GM18499 (cell line): ENCODE data around the gene POLL.
A peak's percentile ranks its signal among the peaks of the same experiment; 100 is the strongest.
"Not testable (repeated sequence)": the region's sequence is repeated elsewhere in the genome, so short reads cannot be mapped to it uniquely, and the experiment has no call there.

Experiments used
- ATAC-seq: cut with Tn5 transposase; IDR thresholded peaks from one replicate; pipeline ENCODE4 v1.9.1; 2021; ENCODE audit warnings: moderate number of reproducible peaks; ENCODE audit not compliant: insufficient read depth, unreplicated experiment

The POLL gene

DNA sequence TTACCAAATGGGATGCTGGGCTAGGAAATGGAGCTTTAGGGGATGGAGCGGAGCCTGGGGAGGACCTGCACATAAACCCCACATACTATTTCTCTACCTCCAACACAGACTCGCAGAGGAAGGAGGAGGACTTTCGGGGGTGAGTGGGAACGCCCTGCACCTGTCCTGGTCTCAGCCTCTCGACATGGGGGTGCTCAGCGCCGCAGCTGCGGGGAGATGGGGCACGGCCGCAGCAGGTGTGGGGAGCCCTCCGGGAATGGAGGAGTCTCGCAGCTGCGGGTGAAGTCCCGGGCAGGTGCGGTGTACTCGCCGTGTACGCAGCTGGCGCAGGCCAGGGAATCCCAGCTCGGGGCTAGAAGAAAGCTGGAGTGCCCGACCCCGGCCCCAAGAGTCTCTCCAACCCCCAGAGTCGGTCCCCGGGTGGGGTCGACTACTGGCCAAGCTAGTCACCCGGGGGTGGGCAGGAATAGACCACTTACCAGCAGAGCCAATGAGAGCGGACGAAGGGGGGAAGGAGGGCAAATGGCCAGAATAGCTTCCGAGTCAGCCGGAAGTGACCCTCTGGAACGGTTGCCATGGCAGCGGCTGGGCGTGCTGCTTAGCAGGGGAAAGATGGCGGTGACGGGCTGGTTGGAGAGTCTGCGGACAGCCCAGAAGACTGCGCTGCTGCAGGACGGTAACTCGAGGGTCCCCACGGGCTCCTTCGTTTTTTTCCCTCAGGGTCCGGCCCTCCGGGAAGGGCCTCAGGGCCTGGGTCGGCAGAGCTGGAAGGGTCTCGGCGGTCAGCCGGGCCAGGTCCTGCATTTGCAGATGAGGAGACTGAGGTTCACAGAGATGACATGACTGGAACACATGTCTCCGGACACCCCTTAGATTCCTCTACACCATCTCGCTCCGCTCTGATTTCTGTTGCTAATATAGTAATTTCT lies at the start of gene POLL, which contains the start of gene DPCD:
TSS of gene POLL (minus strand) at position 533 of the 929 bp plus-strand sequence. CDS start 897 bp downstream, outside the sequence.
TSS of gene DPCD (plus strand) at position 597 of the 929 bp plus-strand sequence. CDS start at position 613, 16 bp downstream.
- peak; percentile 90 for ATAC-seq

DNA sequence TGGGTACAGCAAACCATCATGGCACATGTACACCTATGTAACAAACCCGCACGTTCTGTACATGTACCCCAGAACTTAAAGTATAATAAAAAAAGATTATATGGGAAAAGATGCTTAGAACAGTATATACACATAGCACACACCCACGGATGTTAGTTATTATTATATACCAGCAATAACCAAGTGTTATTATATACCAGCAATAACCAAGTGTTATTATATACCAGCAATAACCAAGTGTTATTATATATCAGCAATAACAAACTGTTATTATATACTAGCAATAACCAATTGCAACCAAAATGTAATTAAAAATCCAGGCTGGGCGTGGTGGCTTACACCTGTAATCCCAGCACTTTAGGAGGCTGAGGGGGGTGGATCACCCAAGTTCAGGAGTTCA lies 45.5 kb upstream of the POLL start:
- ATAC-seq, result not testable (repeated sequence)

DNA sequence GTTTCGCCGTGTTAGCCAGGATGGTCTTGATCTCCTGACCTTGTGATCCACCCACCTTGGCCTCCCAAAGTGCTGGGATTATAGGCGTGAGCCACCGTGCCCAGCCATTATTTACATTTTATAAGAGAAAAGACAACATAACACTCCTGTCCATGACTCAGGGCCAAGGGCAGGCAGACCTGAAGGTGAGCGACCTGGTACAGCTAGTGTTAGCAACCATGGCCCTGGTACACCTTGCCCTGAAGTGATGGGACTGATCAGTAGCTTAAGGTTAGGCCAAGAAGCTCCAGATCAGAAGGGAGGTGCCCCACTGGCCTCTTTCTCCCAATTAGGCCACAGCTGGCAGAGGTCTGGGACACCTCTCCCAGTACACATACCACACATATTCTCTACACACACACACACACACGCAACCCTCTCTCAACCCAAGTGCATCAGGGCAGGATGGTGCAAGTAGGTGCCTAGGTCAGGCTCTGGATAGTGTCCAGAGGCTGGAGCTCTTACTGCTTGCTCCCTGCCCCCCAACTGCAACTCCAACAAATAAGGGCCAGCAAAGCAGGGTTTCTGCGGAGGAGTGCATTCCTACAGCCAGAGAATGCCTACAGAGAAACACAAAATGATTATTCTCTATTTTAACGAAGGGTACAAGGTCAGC lies 43.9 kb upstream of the POLL start:
- no peak for ATAC-seq

DNA sequence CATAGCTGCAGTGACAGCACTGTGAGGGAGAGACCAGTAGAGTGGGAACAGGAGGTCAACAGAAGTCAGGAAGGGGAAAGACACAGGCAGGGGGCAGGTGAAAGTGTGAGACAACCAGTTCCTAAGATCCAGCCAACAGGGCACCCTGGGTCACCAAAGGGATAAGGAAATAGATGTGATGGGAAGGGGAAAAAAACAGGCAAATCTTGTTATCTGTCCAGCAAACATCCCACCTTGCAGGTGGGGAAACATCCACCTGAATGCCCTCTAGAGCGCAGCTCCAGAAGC lies 42.5 kb upstream of the POLL start:
- ATAC-seq, result no peak

DNA sequence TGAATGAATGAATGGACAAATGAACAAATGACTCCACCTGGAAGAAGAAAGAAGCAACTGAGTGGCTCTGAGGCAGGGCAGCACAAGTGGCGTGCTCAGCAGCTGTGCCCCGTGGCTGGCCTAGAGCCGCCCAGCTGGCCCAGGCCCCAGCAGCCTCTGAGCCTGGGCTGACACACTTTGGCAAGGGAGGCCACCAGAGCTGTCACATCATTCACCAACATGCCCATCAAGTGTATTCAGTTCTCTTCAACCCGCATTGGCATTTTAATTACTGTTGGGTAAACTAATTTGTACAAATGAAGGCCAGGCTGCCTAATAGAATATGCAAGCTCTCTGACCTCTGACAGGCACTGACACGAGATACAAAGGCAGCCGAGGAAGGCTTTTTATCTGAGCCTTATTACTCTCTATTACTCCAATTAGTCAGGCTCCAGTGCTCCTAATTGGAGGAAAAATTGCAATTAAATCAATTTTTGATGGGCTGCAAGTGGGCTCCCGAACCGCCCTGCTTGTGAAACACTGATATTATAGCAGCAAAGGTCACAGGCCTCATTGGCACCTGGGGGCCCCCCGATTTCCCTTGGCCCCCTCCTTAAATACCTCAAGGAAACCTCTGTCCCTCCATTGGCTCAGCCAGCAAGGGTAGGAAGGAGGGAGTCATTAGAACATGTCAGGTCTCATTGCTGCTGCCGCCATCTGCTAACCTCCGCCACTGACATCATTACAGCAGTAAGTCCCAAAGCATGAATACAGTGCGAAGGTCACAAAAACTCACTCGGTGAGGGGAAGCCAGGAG lies 42.0 kb upstream of the POLL start:
- no peak for ATAC-seq

DNA sequence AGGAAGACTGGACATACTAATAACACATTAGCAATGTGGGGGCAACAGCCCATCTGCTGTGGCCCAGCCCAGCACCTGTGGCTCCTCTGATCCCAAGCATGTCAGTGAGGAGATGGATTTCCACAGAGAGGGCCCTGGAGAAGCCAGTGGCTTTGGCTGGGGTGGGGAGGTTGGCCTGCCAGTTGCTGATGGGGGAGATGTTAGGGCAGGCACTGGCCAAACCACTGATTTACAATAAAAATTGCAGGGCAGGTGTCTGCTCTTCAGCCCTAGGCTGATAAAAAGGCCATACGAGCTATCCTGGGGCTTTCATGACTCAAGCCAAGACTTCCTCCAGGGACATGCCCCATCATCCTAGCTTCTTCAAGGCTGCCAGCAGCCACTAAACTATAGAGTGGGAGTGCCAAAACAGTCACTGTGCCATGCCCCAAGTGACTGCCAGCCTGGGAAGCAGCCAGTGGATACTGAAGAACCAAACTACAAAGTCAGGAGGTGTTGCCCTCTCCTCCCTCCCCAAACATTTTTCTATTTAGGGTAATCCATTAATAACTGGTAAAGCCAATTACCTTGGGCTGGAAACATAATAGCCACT lies 37.9 kb upstream of the POLL start:
- ATAC-seq, result no peak

DNA sequence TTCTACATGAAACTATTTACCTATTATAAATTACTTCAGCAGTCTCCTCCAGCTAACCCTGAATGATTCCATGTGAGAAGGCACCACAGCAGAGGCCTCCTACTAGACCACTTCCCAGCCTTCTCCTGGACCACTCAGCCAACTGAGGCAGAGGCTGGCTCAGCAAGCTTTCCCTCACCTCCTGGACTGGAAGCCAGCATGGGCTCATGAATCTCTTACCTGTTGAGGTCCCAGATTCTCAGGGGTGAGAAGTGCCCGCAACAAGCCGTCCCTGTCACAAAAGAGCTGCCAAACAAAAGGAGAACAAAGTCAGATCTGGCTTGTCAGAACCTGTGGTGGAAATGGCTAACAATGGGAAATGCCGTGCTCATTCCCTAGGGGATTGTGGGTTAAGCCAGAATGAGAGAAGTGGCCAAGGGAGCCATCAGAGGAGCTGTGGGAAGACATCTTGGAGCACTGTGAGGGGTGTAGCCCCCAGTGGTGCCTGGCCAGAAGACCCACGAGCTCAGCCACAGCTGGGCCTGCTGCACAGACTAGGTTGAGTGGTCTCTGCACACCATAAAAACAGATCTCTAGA lies 36.6 kb upstream of the POLL start:
- ATAC-seq, result no peak

DNA sequence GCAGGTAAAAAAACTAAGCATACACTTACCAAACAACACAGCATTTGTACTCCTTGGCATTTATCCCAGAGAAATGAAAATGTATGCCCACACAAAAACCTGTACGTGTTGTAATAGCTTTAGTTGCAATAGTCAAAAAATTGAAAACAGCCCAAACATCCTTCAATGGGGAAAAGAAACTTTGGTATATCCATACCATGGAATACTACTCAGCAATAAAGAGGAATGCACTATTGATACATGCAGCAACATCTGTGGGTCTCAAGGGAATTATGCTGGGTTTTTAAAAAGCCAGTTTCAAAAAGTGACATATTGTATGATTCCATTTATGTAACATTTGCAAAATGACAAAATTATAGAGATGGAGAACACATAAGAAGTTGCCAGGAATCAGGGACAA lies 35.5 kb upstream of the POLL start:
- no peak for ATAC-seq

DNA sequence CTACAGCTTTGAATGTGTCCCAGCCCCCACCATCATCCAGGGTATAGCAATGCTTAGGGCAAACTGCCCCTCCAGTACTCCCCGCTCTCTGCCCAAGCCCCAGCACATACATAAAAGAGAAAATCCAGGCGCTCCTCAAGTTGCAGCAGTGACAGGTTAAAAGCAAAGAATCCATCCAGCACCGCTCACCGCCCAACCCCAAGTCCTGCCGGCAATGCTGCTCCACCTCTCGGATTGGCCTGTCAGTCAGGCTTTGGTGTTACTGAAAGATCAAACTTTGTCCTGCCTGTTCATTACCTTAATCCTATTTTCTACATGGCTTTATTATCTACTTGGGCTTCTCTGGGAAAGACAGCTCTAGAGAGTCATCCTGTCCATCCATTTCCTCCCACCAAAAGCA lies 31.9 kb upstream of the POLL start:
- ATAC-seq, result no peak

DNA sequence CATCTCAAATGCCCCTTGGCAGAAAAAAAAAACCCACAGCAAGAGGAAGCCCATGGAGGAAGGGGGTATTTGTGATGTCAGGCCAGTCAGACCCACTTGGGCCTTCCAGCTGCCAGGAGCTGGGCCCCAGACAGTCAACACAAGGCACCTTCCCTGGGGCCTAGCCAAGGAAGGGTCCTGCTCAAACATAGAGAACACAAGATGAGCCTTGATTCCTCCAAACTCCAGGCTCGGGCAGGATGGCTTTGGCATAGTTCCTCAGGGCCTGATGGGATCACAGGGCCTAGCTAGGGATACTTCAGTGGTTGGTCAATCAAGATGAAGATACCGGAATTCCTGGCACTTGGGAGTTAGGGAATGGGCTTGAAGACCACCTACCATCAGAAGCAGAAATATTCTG lies 30.8 kb upstream of the POLL start:
- ATAC-seq, result no peak

DNA sequence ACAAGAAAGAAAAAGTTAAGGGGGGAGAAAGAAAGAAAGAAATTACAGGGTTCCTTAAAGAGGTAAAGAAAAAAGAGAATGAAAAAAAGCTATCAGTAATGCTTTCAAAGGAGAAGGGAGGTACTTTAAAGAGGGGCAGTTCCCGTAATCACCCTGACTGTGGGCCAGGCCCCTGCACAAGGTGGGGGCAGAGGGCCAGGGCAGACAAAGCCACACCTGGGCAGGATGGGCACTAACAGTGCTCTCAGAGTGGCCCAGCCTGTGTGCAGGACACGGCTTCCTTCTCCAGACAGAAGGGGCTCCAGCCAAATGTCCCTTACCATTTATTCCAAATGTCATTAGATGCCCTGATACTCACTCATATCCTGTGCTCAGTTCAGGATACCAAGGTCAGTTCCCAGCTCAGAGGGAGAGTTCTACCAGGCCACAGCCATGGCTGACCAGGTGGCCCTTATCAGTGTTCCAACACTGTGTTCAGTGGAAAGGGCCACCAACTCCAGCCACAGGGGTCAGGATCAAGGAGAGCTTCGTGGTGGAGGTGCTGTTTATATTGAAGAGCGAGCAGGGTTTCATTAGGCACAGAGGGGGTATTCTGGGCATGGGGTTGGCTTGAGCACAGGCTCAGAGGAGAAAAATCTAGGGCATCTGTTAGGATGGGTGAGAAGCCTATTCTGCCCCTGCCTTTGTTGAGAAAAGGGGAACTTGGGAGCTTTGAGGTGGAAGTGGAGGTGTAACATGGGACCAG lies 29.9 kb upstream of the POLL start:
- ATAC-seq, result no peak

DNA sequence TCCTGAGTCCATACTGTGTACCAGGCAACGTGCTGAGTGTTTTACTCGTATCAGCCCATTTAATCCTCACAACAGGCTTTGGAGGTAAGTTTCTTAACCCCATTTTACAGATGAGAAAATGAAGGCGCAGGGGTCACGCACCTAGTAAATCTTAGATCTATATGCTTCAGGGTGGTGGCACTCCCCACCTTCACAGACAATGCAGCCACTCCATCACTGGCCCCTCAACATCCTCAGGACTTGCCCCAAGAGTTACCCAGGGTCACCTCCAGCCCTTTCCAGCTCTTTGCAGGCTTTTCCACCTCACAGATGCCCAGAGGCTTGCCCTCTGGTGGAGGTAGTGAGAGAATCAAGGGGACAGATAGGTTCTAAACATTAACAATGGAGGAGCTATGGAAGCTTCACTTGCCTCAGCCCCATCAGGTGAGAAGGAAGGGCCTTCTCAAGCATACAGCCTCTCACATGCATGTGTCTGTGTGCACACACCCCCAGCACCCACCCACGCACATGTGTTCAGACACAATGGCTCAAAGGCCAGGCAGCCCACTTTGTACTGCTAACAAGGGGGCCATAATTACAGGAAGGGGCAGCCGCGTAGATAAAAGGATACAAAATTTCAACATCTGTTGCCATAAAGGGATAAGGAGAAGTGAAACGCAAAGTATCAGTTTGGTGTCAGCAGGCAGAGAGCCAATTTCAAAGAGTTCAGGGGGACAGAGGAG lies 29.2 kb upstream of the POLL start:
- no peak for ATAC-seq

DNA sequence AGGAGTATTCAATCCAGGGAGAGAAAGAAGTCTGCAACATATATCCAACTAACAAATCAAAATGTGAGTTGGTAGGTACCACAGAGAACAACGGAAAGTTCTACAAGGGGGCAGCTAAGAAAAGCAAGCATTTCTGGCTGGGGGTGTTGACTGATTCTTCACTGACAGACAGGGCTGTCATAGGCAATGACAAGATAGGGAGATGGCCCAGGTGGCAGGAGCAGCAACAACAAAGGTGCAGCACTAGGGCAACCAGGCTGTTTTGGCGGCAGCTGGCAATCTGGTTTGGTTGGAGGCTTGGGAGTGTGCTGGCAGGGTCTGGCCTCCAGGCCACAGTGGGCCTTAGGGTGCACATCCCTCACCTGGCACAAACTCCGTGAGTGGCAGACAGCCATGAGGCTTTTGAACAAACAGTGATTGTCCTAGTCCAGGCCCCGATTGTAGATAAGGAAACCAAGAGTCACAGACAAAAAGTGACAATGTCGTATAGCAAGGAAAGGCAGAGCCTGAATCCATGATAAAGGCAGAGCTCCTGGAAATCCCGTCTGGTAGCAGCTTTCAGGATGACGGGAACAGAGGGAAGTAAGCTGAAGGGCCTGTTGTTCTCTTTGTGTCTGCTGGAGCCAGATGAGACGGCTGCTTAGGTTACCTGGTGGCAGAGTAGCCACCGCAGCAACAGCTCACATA lies 28.5 kb upstream of the POLL start:
- ATAC-seq, result no peak

DNA sequence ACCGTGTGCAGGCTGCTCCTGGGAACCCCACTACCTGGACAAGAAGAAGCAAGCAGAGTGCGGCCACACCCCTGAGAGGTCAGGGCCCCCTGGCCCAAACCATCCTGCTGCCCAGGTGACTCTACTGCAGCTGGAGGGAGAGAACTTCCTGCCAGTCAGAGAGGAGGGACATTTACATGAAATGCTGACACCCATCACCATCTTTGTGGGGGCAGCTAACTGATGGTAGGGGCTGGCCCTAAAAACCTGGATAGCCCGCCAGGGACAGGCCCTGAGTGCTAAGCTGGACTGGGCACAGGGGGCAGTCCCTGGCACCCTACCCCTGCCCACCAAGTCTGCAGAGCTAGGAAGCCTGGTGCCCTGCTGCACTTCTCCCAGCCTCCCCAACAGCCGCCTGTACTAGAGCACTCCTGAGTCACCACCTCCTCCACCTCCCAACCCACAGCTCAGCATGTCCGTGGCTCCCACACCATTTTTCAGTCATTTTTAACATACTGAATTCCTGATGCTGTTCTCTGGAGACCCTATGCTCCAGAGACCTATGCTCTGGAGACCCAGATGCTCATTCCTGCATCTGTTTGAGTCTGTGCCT lies 27.6 kb upstream of the POLL start:
- ATAC-seq, result no peak

DNA sequence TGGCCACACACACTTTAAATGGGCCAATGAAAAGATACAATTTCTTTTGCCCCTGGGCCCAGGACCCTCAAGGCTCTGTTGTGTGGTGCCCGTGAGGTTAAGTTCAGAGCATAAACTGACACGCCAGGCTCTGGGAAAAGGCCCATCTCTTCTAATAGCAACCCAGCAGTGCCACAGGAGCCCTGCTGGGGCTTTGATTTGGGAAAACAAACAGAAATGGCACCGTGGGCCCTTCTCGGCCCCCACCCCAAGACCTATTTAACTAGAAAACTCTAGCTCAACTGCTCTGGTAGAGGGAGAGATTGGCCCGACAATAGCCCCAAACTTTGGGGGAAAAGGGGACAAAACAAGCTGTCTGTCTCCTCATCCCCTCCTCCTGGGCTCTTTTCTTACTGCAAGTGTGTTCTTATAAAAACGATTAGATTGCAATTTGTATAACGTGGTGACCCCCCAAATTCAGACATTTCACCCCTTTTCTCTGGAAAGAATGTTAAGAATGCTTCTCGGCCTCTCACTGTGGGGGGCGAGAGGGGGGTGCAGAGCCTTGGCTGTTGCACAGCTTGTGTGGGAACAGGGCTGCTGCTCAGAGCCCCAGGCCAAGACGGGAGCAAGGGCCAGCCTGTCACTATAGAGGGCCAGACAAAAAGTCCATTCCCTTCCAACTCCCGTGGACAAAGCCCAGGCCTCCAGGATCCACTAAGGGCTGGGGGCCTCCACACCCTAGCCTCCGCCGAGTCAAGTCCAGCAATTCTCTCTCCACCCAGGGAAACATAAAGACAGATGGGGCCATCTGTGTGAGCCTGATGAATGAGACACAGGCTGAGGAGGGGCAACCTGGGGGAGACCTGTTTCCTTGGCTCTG lies 26.8 kb upstream of the POLL start:
- ATAC-seq, result no peak

DNA sequence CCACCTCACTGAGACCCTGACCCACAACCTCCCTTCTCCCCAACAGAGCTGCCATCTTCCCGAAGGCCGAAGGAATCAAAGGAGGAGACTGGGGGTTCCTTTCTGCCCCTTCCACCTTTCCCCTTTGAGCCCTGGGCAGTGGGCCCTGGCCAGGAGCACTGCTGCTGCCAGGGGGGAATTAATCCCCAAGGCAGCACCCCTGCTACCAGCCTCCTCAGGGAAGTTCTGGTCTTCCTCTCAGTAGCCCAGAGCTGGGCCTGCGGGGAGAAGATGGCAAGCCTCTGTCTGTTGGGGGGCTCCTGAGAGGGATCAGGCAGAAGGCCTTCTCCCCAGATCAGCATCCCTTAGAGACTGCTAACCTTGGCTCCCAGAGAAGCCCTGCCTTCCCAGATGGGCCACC lies 25.6 kb upstream of the POLL start:
- no peak for ATAC-seq

DNA sequence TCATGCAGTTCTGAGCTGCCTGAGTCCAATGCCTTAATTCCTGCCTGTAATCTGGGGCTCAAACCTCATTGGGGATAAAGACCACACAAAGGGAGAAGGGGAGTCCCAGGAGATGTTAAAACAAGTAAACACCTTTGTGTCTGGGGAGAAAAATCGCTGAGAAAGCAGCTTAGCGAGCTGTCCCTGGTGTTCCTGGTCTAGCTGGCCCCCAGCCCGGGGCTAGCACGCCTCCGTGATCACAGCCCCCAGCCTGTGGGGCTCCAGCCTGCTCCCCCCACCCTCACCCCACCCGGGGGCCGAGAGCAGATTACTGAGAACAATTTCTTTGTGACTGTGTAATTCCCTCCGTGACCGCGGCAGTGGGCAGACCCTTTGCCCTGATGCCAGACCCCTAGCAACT lies 24.8 kb upstream of the POLL start:
- ATAC-seq, result no peak
